ENCODE results near the gene CLTB.

DNA sequence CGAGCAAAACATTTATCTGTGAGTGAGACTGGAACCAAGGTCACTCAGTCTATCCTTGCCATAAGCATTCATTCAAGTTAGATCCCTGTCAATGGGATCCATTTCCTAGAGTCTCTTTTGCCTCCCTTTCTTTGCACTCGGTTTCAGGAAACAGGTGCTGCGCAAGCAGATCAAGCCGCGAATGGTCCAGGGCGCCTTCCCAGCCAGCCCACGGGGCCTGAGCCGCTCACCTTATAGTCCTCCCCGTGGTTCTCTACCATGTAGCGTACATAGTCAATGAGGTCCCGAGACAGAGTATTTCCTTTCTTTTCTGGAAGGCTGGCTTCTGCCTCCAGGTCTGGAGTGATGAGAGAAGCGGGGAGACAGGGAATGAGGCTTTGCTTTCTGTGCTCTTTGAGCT is 31.3 kb downstream of the CLTB start:
- TF ChIP-seq, protein P1, sequence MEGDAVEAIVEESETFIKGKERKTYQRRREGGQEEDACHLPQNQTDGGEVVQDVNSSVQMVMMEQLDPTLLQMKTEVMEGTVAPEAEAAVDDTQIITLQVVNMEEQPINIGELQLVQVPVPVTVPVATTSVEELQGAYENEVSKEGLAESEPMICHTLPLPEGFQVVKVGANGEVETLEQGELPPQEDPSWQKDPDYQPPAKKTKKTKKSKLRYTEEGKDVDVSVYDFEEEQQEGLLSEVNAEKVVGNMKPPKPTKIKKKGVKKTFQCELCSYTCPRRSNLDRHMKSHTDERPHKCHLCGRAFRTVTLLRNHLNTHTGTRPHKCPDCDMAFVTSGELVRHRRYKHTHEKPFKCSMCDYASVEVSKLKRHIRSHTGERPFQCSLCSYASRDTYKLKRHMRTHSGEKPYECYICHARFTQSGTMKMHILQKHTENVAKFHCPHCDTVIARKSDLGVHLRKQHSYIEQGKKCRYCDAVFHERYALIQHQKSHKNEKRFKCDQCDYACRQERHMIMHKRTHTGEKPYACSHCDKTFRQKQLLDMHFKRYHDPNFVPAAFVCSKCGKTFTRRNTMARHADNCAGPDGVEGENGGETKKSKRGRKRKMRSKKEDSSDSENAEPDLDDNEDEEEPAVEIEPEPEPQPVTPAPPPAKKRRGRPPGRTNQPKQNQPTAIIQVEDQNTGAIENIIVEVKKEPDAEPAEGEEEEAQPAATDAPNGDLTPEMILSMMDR (IDR thresholded peaks at IDR 0.05 in 8 of 11, conservative IDR thresholded peaks at IDR 0.05 in 3 of 11): no peak
- no peak for TF ChIP-seq POLR2A (IDR thresholded peaks at IDR 0.05)
